ENCODE results near the gene MYO3B.

GRCh38 chr2:170152421-170152820 lies 25.5 kb upstream of the MYO3B start:
- TF ChIP-seq, protein P1, sequence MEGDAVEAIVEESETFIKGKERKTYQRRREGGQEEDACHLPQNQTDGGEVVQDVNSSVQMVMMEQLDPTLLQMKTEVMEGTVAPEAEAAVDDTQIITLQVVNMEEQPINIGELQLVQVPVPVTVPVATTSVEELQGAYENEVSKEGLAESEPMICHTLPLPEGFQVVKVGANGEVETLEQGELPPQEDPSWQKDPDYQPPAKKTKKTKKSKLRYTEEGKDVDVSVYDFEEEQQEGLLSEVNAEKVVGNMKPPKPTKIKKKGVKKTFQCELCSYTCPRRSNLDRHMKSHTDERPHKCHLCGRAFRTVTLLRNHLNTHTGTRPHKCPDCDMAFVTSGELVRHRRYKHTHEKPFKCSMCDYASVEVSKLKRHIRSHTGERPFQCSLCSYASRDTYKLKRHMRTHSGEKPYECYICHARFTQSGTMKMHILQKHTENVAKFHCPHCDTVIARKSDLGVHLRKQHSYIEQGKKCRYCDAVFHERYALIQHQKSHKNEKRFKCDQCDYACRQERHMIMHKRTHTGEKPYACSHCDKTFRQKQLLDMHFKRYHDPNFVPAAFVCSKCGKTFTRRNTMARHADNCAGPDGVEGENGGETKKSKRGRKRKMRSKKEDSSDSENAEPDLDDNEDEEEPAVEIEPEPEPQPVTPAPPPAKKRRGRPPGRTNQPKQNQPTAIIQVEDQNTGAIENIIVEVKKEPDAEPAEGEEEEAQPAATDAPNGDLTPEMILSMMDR (conservative IDR thresholded peaks at IDR 0.05; ENCODE audit: low read length), result no peak
- TF ChIP-seq EZH2phosphoT487 (IDR thresholded peaks at IDR 0.05; ENCODE audit: borderline replicate concordance, low read depth, low read length), result no peak
